KMS-11 (cell line): ENCODE measurements around the gene PLVAP.
A peak's percentile ranks its signal among the peaks of the same experiment; 100 is the strongest.

Experiments
- H2AFZ ChIP-seq: fragments of 200-600 bp; sonication (generic); 2 replicates; pipeline ENCODE4 v1.6.1; 2016; ENCODE audit warnings: antibody characterized with exemption, mixed run types, low read depth
- H3K27ac ChIP-seq: fragments of 200-600 bp; sonication (generic); 2 replicates; pipeline ENCODE4 v1.6.1; 2016; ENCODE audit warnings: mild to moderate bottlenecking, mixed run types
- H3K27me3 ChIP-seq: fragments of 200-600 bp; sonication (generic); 2 replicates; pipeline ENCODE4 v1.6.1; 2017; ENCODE audit warnings: mild to moderate bottlenecking, low read depth, mixed run types, moderate library complexity; ENCODE audit not compliant: insufficient read depth
- H3K36me3 ChIP-seq: fragments of 200-600 bp; sonication (generic); 2 replicates; pipeline ENCODE4 v1.6.1; 2017; ENCODE audit warnings: mild to moderate bottlenecking, mixed run types; ENCODE audit not compliant: insufficient read depth
- H3K4me1 ChIP-seq: fragments of 200-600 bp; sonication (generic); 2 replicates; pipeline ENCODE4 v1.6.1; 2016; ENCODE audit warnings: mild to moderate bottlenecking, low read depth, mixed run types; ENCODE audit not compliant: poor library complexity, severe bottlenecking
- H3K4me2 ChIP-seq: fragments of 200-600 bp; sonication (generic); 2 replicates; pipeline ENCODE4 v1.7.0; 2016; ENCODE audit warnings: mild to moderate bottlenecking, mixed run types
- H3K4me3 ChIP-seq: fragments of 200-600 bp; sonication (generic); IDR thresholded peaks from 2 replicates; pipeline ENCODE4 v1.6.1; 2017; ENCODE audit warnings: low read depth, low read length, mixed read lengths; ENCODE audit not compliant: insufficient read depth
- H3K79me2 ChIP-seq: fragments of 200-600 bp; sonication (generic); 2 replicates; pipeline ENCODE4 v1.6.1; 2016; ENCODE audit warnings: low read depth, mixed run types; ENCODE audit not compliant: insufficient read depth
- H3K9ac ChIP-seq: fragments of 200-600 bp; sonication (generic); 2 replicates; pipeline ENCODE4 v1.6.1; 2016; ENCODE audit warnings: mild to moderate bottlenecking, mixed run types
- H4K20me1 ChIP-seq: fragments of 200-600 bp; sonication (generic); 2 replicates; pipeline ENCODE4 v1.6.1; 2016; ENCODE audit warnings: mild to moderate bottlenecking, mixed run types; ENCODE audit not compliant: insufficient read depth
- TF ChIP-seq, protein P1 (sequence below): fragments of 200-600 bp; sonication (generic); conservative IDR thresholded peaks from 2 replicates; pipeline ENCODE4 v1.6.1; 2017; ENCODE audit warnings: low read depth, mild to moderate bottlenecking, antibody characterized with exemption, low read length, moderate library complexity, mixed read lengths

PLVAP gene

GRCh38 chr19:17306285-17306714, 70.8 kb downstream of the PLVAP start:
- peak overlapping the region; percentile 55 for H2AFZ ChIP-seq
- H3K36me3 ChIP-seq: no peaks in the 10 kb centered on the region
- H3K9ac ChIP-seq: peak overlapping the region; percentile 71
- H3K4me3 ChIP-seq: no peak overlapping the region
- TF ChIP-seq, protein P1, sequence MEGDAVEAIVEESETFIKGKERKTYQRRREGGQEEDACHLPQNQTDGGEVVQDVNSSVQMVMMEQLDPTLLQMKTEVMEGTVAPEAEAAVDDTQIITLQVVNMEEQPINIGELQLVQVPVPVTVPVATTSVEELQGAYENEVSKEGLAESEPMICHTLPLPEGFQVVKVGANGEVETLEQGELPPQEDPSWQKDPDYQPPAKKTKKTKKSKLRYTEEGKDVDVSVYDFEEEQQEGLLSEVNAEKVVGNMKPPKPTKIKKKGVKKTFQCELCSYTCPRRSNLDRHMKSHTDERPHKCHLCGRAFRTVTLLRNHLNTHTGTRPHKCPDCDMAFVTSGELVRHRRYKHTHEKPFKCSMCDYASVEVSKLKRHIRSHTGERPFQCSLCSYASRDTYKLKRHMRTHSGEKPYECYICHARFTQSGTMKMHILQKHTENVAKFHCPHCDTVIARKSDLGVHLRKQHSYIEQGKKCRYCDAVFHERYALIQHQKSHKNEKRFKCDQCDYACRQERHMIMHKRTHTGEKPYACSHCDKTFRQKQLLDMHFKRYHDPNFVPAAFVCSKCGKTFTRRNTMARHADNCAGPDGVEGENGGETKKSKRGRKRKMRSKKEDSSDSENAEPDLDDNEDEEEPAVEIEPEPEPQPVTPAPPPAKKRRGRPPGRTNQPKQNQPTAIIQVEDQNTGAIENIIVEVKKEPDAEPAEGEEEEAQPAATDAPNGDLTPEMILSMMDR: no peak
- H3K4me2 ChIP-seq: peak overlapping the region; percentile 70
- peaks cover 44% of the 10 kb centered on the region for H3K4me1 ChIP-seq
- peak overlapping the region; percentile 65 for H3K27ac ChIP-seq
- no peaks in the 10 kb centered on the region for H3K27me3 ChIP-seq
- no peaks in the 10 kb centered on the region for H4K20me1 ChIP-seq
- peaks cover 37% of the 10 kb centered on the region for H3K79me2 ChIP-seq

DNA sequence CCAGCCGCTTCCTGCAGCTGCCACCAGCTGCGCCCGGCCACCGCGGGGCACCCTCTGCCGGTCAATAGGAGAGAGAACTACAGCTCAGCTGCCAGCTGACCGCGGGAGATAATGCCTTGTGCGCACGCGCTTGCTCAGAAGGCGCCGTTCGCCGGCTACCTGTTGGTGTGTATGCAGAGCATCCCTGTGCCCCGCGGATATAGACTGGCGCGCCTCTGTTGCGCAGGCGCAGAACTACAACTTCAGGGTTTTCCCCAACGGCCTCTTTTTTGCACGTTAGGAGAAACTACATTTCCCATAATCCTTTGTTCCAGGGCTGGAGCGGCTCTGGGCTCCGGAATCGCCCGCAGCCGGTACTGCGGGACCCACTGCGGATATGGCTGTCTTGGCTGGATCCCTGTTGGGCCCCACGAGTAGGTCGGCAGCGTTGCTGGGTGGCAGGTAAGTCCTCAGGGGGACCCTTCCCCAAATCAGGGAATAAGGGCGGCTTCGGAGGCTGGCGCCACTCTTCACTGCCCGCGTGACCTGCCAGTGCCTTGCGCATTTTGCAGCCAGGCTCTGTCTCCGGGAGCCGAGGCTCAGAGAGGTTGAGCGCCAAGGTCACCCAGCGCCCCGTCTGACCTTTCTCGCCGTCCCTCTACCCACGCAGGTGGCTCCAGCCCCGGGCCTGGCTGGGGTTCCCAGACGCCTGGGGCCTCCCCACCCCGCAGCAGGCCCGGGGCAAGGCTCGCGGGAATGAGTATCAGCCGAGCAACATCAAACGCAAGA, 71.4 kb downstream of the PLVAP start, which contains the start of gene MRPL34:
Gene MRPL34 (plus strand): TSS at position 356 of the 768 bp plus-strand sequence. CDS start 21 bp downstream, at position 377.
- Histone ChIP-seq H3K4me2 (peak within 1 kb of the TSS; percentile 70), H2AFZ (peak within 1 kb of the TSS; percentile 55), H3K4me3 (no peak within 1 kb of the TSS), H4K20me1 (no peaks in the 10 kb centered on the region), H3K4me1 (peaks cover 41% of the 10 kb centered on the region), H3K27me3 (no peaks in the 10 kb centered on the region), H3K79me2 (peaks cover 31% of the 10 kb centered on the region), H3K27ac (peak within 1 kb of the TSS; percentile 65), H3K36me3 (no peaks in the 10 kb centered on the region), H3K9ac (peak within 1 kb of the TSS; percentile 71)
- TF ChIP-seq, protein P1: no peak

- TF ChIP-seq, protein P1: 0 out of 2 replicates have a peak, but pooled peaks have one; percentile 41
- Histone ChIP-seq H4K20me1 (no peaks in the 10 kb centered on the region), H2AFZ (no peak overlapping the region), H3K4me1 (peaks cover 36% of the 10 kb centered on the region), H3K36me3 (no peaks in the 10 kb centered on the region), H3K4me3 (no peak overlapping the region), H3K27me3 (no peaks in the 10 kb centered on the region), H3K9ac (no peak overlapping the region), H3K79me2 (peaks cover 25% of the 10 kb centered on the region), H3K27ac (no peak overlapping the region), H3K4me2 (no peak overlapping the region; the same call in 1 of the 2 replicates)
Observed at GRCh38 chr19:17305216-17305516, 72.0 kb downstream of the PLVAP start.

DNA sequence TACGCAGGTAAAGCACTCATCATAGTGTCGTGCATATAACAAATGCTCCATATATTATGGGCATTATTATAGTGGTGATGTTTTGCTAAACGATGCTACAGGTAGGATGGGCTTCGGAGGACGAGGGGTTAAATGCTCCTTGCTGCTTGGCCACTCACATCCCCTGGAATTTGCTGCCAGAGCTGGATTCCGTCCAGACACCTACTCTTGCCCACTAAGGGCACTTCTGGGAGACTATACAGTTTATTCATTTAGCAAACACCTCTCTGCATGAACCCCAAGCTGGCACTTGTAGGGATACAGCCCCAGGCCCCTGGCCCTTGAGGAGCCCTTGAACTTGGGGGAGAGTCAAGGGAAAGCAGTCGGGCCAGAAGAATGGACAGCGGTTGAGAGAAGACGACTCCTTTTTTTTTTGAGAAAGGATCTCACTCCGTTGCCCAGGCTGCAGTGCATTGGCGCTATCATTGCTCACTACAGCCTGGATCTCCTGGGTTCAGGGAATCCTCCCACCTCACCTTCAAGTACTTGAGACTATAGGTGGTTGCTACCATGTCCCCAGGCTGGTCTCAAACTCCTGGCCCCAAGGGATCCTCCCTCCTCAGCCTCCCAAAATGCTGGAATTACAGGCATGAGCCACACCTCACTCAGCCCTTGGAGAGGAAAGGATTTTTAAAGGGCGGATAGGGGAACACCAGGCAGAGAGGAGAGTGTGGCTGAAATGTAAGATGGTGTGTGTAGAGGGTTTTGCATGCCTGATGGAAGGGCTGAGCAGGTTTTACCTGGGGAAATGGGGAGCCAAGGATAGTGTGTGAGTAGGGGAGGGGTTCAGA, 72.5 kb downstream of the PLVAP start:
- H3K27me3 ChIP-seq: no peaks in the 10 kb centered on the region
- peaks cover 20% of the 10 kb centered on the region for H3K79me2 ChIP-seq
- H2AFZ ChIP-seq: no peak overlapping the region
- no peaks in the 10 kb centered on the region for H4K20me1 ChIP-seq
- H3K4me2 ChIP-seq: peak overlapping the region; percentile 57; the same call in 1 of the 2 replicates
- TF ChIP-seq, protein P1: no peak
- peaks cover 35% of the 10 kb centered on the region for H3K4me1 ChIP-seq
- no peak overlapping the region for H3K9ac ChIP-seq
- no peaks in the 10 kb centered on the region for H3K36me3 ChIP-seq
- H3K27ac ChIP-seq: no peak overlapping the region
- H3K4me3 ChIP-seq: no peak overlapping the region
